ENCODE data around the gene ZBTB48.

ZBTB48 gene

GRCh38 chr1:6614019-6614928, 34.5 kb downstream of the ZBTB48 start:
- DNase-seq = no peak

GRCh38 chr1:6614929-6615785, 35.4 kb downstream of the ZBTB48 start:
- DNase-seq = no peak

- DNase-seq = no peak
These were observed 39.3 kb downstream of the ZBTB48 start for GRCh38 chr1:6619045-6619444.

GRCh38 chr1:6621429-6622391, 41.9 kb downstream of the ZBTB48 start:
- DNase-seq = no peak

- no peak for DNase-seq
These were observed 42.8 kb downstream of the ZBTB48 start for GRCh38 chr1:6622396-6623152.

- no peak for DNase-seq
These were observed 43.6 kb downstream of the ZBTB48 start for GRCh38 chr1:6623269-6623965.

- peak; percentile 41 for DNase-seq
These were observed 45.2 kb downstream of the ZBTB48 start, which contains the start of gene THAP3 for GRCh38 chr1:6624710-6625583. THAP3 (plus strand) TSS chr1:6624868; CDS start chr1:6625219, 351 bp downstream.

- DNase-seq = peak; percentile 9
These were observed 45.9 kb downstream of the ZBTB48 start for GRCh38 chr1:6625584-6626149.

GRCh38 chr1:6627031-6627430, 47.2 kb downstream of the ZBTB48 start:
- DNase-seq = no peak

GRCh38 chr1:6627841-6628545, 48.2 kb downstream of the ZBTB48 start:
- DNase-seq = no peak

- DNase-seq = no peak
These were observed 49.2 kb downstream of the ZBTB48 start for GRCh38 chr1:6628971-6629479.

GRCh38 chr1:6630027-6630426, 50.2 kb downstream of the ZBTB48 start:
- DNase-seq = no peak

GRCh38 chr1:6631058-6631457, 51.3 kb downstream of the ZBTB48 start:
- DNase-seq = no peak

- no peak for DNase-seq
These were observed 53.1 kb downstream of the ZBTB48 start for GRCh38 chr1:6632588-6633514.

GRCh38 chr1:6634371-6635052, 54.7 kb downstream of the ZBTB48 start:
- DNase-seq = no peak

- DNase-seq = no peak
These were observed 55.5 kb downstream of the ZBTB48 start for GRCh38 chr1:6635161-6635909.

All from KG1 (cell line).